CD4-positive, alpha-beta T cell treated with Interleukin-17A for 4 hours (primary cell): ENCODE data around the gene FAM3C.
A peak's percentile ranks its signal among the peaks of the same experiment; 100 is the strongest.

Experiments used
- DNase-seq: peaks from one replicate; pipeline ENCODE4 v3.0.0-alpha.2; 2020; ENCODE audit warnings: mixed read lengths

Gene FAM3C

DNA sequence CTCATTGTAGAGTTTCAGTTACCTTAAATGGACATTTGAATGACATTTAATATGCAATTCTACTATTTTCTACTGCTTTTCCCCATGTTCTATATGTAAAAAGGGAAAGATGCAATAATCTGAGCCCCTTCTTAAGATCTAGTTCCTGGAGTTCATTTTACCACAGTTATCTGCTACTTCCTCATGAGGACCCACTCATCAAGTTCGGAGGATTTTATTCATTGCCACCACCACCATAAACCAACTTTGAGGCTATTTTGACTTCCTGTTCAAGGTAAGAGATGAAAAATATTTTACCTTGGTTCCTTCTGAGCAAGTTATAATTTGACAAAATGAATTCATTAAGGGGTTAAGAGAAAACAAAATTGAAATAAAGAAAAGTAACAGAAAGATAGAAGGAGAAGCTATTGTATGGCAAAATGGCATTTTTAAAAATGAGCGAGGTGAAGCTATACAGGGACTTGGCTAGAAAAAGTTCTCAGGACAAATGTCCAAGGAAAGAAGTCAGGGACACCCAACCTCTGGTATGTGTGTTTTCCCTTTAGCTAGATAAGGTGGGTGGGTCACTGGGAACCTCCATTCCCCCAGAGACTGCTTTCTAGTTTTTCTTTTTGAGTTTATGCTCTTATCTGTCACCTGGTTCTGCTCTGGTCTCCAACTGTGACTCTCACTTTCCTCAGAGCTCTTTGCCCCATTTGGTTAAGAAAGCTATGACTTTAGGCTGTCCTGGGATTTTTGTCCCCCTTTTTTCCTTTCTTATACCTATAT lies 14.9 kb upstream of the FAM3C start:
- DNase-seq: no peak

DNA sequence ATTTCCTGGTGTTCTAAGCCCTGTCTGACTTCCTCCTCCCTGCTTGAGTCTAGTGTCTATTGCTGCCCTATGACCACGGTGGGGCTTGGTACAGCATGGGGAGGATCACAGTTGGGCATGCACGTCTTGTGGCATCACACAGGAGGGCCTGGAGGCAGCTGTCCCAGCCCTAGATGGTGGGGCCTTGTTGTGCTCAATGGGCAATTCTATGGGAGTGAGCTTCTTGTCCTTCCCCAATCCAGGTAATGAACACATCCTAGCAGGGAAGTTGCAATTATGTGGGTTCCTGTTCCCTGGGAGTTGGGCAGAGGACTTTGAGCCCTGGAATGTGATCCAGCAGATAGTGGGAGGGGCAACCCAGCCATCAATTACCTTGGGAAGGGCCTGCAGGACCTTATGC lies 10.8 kb upstream of the FAM3C start:
- no peak for DNase-seq

DNA sequence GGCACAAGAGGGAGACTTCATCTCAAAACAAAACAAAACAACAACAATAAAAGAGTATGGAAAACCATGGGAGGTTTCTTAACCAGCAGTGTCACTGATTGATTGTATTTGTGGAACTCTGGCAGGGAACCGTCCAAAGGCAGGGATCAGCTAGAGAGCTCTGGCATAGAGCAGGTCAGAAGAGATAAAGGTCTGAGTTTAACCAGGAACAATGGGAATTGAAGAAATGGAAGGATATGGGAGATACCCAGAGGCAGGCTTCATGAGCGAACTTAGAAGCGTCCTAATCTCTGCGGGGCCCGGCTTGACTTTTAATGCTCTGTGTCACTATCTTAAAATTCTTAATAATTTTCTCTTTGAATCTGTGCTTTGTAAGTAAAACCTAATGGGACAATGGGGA lies 10.4 kb upstream of the FAM3C start:
- no peak for DNase-seq

DNA sequence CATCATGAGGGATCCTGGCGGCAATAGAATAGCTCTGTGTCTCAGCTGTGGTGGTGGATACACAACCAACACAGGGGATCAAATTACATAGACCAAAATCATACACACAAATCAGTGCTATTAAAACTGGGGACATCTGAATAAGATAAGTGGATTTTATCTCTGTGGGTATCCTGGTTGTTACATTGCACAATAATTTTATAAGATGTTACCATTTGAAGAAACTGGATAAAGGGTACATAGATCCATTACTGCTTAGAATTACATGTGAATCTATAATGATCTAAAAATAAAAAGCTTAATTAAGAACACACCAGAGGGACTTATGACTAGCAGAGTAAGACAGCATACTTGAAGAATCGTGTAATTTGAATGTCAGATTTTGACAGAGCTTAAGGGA lies 8.2 kb upstream of the FAM3C start:
- no peak for DNase-seq

DNA sequence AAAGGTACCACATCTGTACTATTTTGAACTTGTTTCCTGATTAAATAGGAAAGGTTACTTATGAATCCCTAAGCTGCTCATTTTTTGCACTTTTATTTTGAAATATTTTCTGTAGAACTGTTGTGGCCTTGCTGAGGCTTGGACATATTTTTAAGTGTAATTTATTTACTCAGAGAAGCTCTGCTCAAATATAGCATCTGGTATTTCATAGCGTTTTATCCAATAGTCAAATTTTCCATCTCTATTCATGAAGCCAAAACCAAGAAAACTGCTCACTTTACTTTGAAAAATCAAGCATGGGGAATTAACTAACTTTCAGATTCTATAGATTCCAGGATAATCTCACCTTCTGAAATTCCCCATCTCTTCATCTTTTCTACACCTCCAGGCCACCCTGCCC lies 6.6 kb upstream of the FAM3C start:
- DNase-seq: no peak

DNA sequence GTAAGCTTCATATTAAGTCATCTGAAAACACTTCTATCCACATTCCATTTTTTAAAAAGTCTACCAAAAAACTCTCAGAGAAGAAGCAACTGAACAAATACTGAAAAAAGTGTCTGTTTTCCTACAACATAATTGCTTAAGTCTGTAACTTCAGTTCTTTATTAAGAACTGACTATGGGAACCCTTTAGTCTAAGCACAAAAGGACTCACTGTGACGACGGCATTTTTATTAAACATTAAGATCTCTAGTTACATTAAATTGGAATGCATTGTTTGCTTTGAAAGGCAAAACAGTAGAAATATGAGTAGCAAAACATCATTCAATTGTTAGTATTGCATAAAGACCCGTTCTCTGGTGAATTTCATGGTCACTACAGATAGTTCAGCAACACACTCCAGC lies 5.8 kb upstream of the FAM3C start:
- no peak for DNase-seq

DNA sequence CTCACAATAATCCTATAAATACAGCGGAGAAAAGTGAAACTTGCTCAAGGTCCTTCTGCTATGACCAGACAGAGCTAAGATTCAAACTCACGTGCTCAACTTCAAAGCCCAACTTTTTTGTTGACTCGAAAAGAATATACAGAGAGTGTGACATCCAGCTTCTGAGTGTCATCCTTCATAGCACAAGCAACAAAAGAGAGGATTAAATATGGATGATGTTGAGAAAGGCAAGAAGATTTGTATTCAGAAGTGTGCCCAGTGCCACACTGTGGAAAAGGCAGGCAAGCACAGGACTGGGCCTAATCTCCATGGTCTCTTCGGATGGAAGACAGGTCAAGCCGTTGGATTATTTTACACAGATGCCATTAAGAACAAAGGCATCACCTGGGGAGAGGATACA lies 2.1 kb upstream of the FAM3C start:
- DNase-seq: no peak

DNA sequence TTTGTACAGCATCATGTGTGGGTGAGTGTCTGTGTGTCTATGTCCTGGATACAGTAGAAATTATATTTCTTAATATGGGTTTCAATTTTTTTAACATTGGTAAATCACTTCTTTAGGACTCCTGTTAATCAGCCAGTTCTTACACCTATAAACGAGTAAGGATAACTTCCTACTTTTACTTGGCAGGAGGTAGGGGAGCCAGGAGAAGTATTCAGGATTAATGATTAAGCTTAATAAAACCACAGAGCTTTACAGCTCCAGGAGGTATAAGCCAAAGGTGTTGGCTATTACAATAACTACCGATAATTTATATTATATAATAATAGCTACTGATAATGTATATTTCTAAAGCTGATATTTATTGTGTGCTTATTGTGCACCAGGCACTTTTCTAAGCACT lies 1.7 kb upstream of the FAM3C start:
- DNase-seq: no peak

DNA sequence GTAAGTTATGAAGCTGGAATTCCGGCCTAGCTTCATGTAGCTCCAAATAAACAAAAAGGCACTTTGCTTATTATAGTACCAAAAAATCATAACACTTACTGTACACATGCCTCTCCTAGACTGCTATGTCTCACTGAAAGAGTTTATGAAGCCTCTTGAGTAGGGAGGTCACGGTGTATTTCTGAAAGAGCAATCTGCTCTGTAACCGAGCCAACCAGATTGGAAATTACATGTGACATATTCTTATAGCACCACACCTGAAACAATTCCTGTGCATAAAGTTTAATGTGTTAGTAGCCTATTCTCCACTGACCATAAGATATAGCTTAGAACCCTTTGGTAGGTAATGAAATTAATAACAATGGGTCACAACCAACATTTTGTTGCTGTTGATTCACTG lies 1.3 kb upstream of the FAM3C start:
- no peak for DNase-seq

DNA sequence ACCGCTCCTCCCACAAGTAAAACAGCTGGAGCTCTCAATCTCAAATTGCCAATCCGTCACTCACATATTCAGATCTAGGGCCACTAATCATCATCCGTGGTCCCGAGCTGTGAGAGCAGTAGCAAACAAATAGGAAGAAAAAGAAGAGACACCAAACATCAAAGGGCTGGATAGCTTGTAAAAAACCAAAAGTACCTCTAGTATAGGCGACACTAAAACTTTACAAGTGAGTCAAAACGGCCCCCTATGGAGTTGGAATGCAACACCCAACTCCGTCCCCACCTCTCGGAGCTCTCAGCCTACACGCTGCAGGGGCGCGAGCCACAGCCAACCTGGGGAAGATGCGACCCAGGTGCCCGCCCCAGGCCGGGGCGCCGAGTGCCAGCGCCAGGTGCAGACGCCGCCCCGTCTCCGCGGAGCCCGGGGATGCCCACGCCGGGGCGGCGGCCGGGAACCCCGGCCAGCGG lies 581 bp downstream of the FAM3C start:
- DNase-seq: peak; percentile 61

DNA sequence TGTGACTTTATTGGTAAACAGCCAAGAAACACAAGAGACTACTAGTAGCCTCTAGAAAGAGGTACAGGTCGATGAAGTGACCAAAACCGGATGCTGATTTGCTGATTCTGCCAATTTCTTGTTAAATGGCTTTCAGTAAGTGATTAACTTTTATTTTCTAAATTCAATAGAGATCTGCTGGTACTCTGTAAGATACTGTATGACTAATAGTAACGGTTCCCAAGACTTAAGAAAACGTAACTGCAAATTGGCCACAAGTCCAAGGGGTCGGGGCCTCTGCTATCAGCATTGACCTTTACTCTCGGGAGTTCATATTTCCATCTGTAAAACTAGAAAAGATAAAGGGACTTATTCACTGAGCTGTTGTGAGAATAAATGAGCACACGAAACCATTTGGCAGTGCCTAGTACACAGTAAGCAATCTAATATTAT lies 1.4 kb downstream of the FAM3C start:
- DNase-seq: no peak

DNA sequence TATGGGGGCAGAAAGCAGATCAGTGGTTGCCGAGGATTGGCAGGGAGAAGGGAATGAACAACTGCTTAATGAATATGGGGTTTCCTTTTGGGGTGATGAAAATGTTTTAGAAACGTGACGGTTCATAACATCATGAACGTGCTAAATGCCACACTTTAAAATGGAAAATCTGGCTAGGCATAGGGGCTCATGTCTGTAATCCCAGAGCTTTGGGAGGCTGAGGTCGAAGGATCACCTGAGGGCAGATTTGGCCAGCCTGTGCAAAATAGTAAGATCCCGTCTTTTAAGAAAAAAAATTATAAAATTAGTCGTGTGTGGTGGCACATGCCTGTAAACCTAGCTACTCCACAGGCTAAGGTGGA lies 3.1 kb downstream of the FAM3C start:
- no peak for DNase-seq

DNA sequence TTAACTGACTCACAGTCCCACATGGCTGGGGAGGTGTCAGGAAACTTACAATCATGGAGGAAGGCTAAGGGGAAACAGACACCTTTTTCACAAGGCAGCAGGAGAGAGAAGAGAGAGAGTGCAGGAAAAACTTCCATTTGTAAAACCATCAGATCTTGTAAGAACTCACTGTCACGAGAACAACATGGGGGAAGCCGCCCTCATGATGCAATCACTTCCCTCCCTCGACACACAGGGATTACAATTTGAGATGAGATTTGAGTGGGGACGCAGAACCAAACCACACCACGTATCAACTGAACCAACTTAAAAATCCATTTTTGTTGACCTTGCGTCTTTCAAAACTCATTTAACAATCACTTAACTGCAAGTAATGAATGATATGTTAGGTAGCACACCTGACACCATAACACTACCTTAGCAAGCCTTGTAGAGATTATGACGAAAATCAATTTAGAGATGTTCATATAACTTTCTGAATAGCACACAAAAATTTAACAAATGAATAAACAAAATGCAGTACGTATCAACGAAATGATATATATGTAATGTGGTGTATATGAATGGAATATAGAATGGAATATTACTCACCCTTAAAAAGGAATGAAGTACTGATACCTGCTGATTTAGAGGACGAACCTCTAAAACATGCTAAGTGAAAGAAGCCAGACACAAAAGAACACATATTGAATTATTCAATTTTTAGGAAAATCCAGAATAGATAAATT lies 3.7 kb downstream of the FAM3C start:
- no peak for DNase-seq

DNA sequence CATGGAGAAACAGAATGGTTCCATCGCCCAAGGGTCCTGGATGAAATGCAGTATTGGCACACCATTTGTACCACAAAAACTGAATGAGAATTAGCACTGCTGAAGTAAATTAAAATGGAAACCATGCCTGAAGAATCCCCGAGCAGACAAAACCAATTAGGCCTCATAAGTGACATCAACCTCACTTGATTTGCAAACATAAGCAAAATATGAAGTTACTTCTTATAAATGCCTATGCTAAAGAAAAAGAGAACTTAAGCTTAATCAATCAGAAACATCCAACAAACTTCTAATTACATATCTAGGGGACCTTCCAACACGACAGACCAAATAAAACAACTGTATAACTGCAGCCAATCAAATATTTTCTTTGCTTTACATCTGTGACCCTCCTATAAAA lies 4.4 kb downstream of the FAM3C start:
- DNase-seq: no peak

DNA sequence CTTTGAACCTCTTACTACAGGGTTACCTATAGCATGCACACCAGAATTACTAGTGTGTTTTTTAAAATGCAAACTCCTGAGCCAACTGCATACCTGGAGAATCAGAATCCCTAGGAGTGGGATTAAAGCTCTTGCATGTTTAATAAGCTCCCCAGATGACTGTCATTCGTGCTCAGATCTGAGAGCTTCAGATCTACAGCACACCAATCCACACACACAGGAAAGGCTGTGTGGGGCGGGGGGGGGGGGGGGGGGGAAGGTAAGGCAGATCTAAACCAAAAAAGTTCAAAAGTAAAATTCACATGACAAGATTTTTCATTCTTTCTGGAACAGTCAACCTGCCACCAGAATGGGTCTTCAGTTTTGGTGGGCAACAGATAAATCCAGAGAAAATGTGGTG lies 5.5 kb downstream of the FAM3C start:
- DNase-seq: peak; percentile 28

DNA sequence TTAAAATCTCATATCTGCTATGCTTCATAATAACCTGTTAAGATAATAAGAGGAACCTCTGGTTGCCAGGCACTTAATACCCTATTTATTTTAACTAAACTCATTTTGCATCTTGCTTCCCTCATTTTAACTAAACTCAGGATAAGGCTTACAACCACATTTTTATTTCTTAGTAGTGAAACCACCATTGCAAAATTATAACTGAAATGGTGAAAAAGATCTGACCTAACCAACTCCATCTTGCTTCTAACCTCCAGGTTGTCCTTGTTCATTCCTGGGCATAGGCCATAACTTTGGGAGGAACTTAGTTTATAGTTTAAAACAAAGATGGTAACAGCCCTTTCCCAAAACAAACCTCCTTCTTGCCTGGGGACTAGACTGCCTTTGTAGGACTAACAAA lies 6.0 kb downstream of the FAM3C start:
- no peak for DNase-seq

DNA sequence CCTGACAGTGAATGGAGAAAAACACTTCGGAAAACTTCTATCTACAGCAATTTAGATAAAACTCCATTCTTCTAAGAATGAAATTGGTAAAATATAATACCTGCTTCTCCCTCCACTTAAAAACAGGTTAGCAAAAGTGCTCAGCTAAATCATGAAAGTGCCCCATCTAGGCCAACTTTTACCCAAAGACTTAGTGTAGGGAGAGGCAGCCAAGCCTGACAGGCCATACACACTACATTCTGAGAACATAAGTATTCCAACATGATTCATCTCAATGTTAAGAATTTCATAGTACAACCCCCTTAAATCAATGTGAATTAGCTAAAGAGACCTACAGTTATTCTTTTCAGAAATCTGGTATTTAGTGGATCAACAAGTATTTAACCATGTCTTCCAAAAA lies 7.2 kb downstream of the FAM3C start:
- no peak for DNase-seq

DNA sequence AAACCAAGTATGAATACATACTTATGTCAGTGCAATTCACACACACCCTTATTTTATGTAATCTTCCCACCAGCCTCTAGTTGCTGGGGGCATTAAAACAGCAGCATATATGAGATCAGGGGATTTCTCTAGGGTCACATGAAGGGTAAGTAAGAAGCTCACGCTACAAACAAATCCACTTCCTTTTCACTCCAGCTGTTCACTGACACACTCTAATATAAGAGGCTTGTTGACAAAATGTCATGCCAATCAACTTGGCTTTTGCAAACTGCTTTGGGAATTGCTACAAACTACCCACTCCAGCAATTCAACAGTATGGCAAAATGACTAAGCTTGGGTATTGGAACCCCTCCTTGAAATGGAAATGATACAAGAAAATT lies 10.3 kb downstream of the FAM3C start:
- no peak for DNase-seq

DNA sequence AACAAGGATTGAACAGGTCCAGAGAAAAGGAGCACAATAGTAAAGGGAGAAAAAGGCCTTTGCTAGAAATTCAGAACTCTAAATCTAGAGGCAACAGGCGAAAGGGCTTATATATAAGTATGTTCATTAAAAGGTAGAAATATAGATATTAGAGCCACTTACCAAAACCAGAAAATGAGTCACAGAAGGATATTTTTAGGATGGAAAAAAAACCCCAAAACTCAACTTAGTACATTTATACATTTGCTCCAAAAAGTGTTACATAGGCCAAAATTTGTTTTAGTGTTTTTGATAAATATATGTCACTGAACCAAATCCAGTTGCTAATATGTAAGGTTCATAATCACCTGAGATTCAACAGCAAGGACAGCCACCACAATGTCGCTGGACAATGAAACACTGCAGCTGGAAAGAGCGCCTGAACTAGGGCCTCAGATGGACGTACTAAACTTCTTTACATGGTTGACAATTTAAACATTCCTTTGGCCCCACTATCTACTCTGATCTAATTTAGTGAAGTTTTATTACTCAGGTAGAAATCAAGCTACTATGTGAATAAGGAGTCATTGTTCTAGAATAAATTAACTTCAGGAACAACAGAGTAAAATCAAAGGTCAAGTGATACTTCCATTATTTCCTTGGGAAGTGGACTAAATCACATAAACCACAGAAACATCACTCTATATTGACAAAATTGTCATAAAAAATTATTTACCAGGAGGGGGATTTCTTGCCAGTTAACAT lies 10.9 kb downstream of the FAM3C start:
- no peak for DNase-seq

DNA sequence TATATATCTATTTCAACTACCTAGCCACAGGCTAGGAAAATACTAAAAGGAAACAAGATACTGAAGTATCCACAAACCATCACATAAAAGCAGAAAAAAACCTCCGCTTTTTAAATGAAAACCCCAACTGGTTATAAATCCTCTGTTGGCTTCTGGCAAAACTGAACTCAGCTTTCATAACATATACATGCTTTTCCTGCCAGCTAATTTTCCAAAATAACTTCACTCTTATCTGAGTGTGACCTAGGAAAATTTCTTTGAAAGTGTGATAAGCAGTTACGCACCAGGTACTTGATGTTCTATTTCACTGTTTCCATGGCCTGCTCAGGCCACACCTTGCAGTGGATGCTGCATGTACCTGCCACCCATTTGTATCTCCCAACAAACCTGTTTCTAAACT lies 11.8 kb downstream of the FAM3C start:
- no peak for DNase-seq

DNA sequence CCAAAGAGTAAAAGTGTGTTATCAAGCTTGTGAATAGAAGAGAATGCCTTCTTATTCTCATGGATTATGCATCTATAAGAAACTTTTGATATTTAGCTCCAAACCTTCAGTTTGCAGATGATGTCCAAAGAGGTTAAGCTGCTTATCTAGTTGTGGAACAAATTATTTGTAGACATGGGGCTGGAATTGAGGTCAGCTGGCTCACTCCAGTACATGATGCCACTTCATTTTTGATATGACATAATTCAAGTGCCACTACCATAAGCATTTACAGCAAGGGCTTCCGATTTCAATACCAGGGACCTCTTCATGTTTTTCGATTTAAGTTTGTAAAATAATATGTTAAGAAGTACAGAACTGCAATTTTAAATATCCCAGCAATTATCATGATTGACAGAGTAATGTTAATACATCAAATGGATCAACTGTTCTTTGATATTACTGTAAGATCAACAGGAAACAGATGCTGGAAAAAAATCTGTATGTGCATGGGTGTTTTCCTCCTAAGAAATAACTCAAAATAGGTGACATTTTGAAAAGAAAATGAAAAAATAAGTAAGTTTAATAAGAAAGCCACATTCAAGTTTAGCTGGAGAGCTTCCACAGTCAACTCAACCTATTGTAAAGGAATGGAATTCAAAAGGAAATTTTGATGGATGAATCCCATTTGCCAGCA lies 12.7 kb downstream of the FAM3C start:
- DNase-seq: no peak

DNA sequence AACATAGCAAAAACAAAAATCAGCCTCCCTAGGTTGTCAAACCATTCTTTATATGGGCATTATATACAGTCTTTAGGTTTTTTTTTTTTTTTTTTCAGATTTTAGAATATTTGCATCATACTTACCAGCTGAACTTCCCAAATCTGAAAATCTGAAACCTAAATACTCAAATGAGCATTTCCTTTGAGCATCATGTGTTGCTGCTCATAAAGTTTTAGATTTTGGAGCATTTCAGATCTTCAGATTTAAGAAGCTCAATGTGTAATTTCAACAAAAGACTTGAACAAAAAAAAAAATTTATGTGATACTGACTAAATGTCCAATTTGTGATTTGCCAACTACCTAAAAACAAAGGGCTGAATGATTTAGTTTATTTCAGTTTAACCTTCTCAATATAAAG lies 13.6 kb downstream of the FAM3C start:
- DNase-seq: no peak

DNA sequence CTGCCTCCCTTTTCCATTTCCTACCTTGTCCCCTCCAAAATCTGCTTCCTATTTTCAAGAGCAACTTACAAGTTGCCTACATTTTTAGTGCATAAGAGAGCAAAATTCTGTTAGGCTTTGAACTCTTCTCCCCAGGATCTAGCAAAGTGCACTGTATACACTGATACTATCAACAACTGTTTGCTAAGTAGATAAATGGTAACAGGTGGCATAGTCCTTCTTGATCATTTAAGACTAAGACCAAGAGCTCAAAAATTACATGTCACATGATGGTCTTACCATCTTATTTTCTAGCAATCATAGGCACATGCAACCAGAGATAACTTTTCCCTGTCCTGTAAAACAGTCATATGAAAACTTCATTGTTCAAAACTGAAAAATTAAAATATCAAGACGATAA lies 16.2 kb downstream of the FAM3C start:
- no peak for DNase-seq
